SK-N-SH (cell line): ENCODE data around the gene GALNT4.

Experiments used
- CTCF ChIP-seq: fragments of 200-600 bp; sonication (generic); IDR thresholded peaks from 2 replicates; pipeline ENCODE4 v1.6.1; 2017; ENCODE audit warnings: antibody characterized with exemption, mild to moderate bottlenecking, moderate library complexity
- EZH2phosphoT487 ChIP-seq: fragments of 200-600 bp; sonication (generic); IDR thresholded peaks from 2 replicates; pipeline ENCODE4 v1.6.1; 2017; ENCODE audit warnings: low read depth, mixed run types, mild to moderate bottlenecking, antibody characterized with exemption, moderate library complexity, borderline replicate concordance
- JUND ChIP-seq: IDR thresholded peaks from 2 replicates; pipeline ENCODE4 v1.4.0; 2012
- PBX3 ChIP-seq: IDR thresholded peaks from 2 replicates; pipeline ENCODE4; 2012
- USF1 ChIP-seq: IDR thresholded peaks from 2 replicates; pipeline ENCODE4 v1.4.0; 2012; ENCODE audit warnings: low read depth, borderline replicate concordance

GRCh38 chr12:89552376-89552775, 27.8 kb upstream of the GALNT4 start:
- TF ChIP-seq CTCF (no peak), JUND (no peak), USF1 (no peak), EZH2phosphoT487 (no peak), PBX3 (no peak)
